Measurements from ENCODE around the gene GGCX. TPM values are rescaled to one million over a fixed set of nuclear protein-coding genes. Genes with fewer than 3 reads are reported as not detected.
A peak's percentile ranks its signal among the peaks of the same experiment; 100 is the strongest.

GGCX gene
- total and polyA plus RNA-seq, 12 donors, result 14.0 to 31.1 (median 21.6) TPM

- H3K36me3 ChIP-seq, result peaks cover 0 to 45% (median 11%) of the 10 kb centered on the region in 9 donors
- no peak for ATAC-seq
- H3K4me1 ChIP-seq, result peaks cover 3 to 52% (median 44%) of the 10 kb centered on the region in 9 donors
- 72 to 73% methylated on average over 17 of the region's 17 CpGs for WGBS, 2 donors
- H3K4me3 ChIP-seq, result no peak overlapping the region
- DNase-seq, result no peak
- H3K27ac ChIP-seq, result peak overlapping the region in 1 of 10 donors; percentile 21
- H3K27me3 ChIP-seq, result no peaks in the 10 kb centered on the region
- intact Hi-C loops (cut with DNase I), result loop anchor here in 6 of 10 donors (5.0 kb wide), 1 partner anchor 37 kb away; the partner anchor contains the start of gene GGCX (in 6 of the 6)
- no peak for TF ChIP-seq CTCF (IDR thresholded peaks at IDR 0.05)
- H3K9me3 ChIP-seq, result no peaks in the 10 kb centered on the region
Measured at GRCh38 chr2:85599468-85600234, 38.4 kb upstream of the GGCX start.

- H3K4me3 ChIP-seq, result no peak overlapping the region
- WGBS, 2 donors, result 78% methylated on average over 14 of the region's 14 CpGs
- ATAC-seq (no peak), DNase-seq (no peak)
- H3K4me1 ChIP-seq, result peaks cover 0 to 52% (median 41%) of the 10 kb centered on the region in 9 donors
- no peak overlapping the region for H3K27ac ChIP-seq
- no peaks in the 10 kb centered on the region for H3K27me3 ChIP-seq
- no peaks in the 10 kb centered on the region for H3K9me3 ChIP-seq
- intact Hi-C loops (cut with DNase I), result loop anchor here in 2 of 10 donors (5.0 kb wide), 1 partner anchor 36 kb away; the partner anchor contains the start of gene GGCX (in 2 of the 2)
- TF ChIP-seq CTCF (IDR thresholded peaks at IDR 0.05), result no peak
- peaks cover 0 to 46% (median 11%) of the 10 kb centered on the region in 9 donors for H3K36me3 ChIP-seq
Measured at GRCh38 chr2:85598594-85599340, 37.5 kb upstream of the GGCX start.

GRCh38 chr2:85597241-85597640 lies 35.9 kb upstream of the GGCX start:
- no peaks in the 10 kb centered on the region for H3K9me3 ChIP-seq
- H3K4me1 ChIP-seq, result peaks cover 0 to 51% (median 36%) of the 10 kb centered on the region in 9 donors
- 72 to 79% methylated on average over 5 of the region's 5 CpGs for WGBS, 2 donors
- no peak overlapping the region for H3K4me3 ChIP-seq
- peaks cover 0 to 58% (median 11%) of the 10 kb centered on the region in 9 donors for H3K36me3 ChIP-seq
- peak overlapping the region in 2 of 10 donors; percentile 4 to 95 for H3K27ac ChIP-seq
- intact Hi-C loops (cut with DNase I), result loop anchor here in 2 of 10 donors (5.0 kb wide), 1 partner anchor 35 kb away; the partner anchor contains the start of gene GGCX (in 2 of the 2)
- ATAC-seq, result no peak
- no peak for TF ChIP-seq CTCF (IDR thresholded peaks at IDR 0.05)
- H3K27me3 ChIP-seq, result no peaks in the 10 kb centered on the region
- DNase-seq, result no peak

GRCh38 chr2:85596486-85597143 lies 35.3 kb upstream of the GGCX start:
- no peaks in the 10 kb centered on the region for H3K27me3 ChIP-seq
- H3K9me3 ChIP-seq, result no peaks in the 10 kb centered on the region
- ATAC-seq (no peak), DNase-seq (no peak)
- H3K36me3 ChIP-seq, result peaks cover 0 to 61% (median 11%) of the 10 kb centered on the region in 9 donors
- peak overlapping the region in 7 of 10 donors; percentile 84 to 95 (median 92) for H3K27ac ChIP-seq
- 47 to 48% methylated on average over 3 of the region's 3 CpGs for WGBS, 2 donors
- H3K4me1 ChIP-seq, result peaks cover 2 to 52% (median 37%) of the 10 kb centered on the region in 9 donors
- no peak for TF ChIP-seq CTCF (IDR thresholded peaks at IDR 0.05)
- peak overlapping the region; percentile 39 to 91 (median 74) for H3K4me3 ChIP-seq
- intact Hi-C loops (cut with DNase I), result loop anchor here in 2 of 10 donors (5.0 kb wide), 1 partner anchor 34 kb away; the partner anchor contains the start of gene GGCX (in 2 of the 2)

Data from heart right ventricle (tissue), 16 donors.